Stimulated activated CD4-positive, alpha-beta T cell treated with anti-CD3 and anti-CD28 coated beads, TNF-alpha, amount 100 ng/mL, for 4 hours (primary cell): ENCODE results near the gene XRN1.

Experiments
- DNase-seq, 3 experiments: peaks; one replicate each; pipeline ENCODE4 v3.0.0-alpha.2; 2020; ENCODE audit warnings: low read depth in 3 of 3

XRN1 gene

DNA sequence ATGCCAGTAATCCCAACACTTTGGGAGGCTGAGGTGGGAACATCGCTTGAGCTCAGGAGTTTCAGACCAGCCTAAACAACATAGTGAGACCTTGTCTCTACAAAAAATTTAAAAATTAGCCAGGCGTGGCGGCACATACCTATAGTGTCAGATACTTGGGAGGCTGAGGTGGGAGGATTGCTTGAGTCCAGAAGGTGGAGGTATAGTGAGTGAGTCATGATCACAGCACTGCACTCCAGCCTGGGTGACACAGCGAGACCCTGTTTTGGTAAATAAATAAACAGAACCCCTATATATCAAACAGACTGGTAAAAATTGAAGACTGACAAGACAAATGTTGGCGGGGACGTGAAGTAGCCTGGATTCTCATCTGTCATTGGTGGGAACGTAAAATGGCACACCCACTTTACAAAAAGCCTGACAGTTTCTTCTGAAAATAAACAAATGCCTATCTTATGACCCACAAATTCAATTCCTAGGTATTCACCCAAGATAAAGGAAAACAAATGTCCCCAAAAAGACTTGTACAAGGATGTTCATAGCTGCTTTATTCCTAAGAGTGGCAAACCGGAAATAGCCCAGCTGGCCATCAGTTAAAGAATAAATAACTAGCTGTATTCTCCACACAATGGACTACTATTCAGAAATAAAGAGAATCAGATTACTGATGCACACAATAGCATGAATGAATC is 175.5 kb downstream of the XRN1 start:
- DNase-seq, result no peak

DNA sequence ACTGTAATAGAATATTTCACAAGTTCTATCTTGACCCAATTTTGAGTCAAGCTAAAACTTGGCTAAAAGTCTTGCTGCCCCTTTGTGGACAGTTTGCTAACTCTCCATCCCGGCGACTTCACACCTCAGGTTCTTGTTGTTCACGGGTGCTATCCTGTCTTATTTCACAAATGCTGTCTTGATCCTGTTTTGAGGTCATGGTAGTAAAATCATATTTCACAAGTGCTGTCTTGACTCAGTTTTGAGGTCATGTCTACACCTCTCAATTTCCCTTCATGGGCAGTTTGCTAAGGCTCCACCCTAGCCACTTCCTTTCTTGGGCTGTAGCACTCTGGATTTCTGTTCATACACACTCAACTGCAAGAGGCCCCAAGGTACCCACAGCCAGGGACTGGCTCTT is 177.4 kb downstream of the XRN1 start:
- peak in 1 of 3 experiments; percentile 2 for DNase-seq

DNA sequence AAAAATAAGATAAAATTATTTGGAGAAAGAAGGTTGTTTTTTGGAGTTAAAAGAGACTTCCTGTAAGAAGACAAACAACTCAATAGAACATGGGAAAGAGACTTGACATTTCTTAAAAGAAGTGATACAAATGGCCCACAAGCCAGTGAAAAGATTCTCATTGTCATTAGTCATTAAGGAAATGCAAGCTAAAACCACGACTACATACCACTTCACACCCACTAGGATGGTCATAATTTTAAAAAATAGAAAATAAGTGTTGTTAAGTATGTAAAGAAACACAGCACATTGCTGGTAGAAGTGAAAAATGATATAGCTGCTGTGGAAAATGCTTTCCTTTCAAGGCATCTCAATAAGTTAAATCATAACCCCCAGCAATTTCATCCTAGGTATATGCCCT is 178.1 kb downstream of the XRN1 start:
- no peak for DNase-seq

DNA sequence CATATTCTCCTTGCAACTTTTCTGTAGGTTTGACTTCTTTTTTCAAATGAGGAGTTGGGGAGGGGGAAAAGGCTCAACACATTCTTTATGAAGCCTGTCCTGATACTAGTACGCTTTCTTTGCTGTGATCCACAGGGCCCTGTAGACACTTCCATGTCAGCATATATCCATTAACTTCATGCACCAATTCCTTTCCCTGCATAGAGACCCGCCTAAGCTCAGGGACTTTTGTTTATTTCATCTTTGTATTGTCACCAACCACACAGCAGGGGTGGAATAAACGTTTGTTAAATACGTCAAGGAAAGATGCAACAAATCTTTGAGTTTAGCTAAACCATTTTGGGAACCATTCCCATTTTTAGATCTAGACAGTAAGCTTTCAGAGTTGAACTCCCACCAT is 179.4 kb downstream of the XRN1 start:
- no peak for DNase-seq

DNA sequence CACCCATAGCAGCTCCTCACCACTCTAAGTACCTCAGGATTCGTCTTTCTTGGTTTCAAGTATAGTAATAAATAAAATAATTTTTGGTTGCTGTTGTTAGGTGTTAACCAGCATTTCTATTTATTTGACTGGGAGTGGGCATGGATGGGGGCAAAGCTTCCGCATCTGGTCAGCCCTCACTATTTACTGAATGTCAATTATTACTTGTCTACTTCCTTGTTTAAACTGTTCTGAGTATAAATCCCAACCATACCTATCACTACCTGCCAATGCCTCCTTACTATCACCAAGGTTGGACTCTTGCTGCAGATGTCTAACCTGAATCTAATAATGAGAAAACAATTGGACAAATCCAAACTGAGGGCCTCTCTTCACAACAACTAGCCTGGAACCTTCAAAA is 180.6 kb downstream of the XRN1 start:
- no peak for DNase-seq

DNA sequence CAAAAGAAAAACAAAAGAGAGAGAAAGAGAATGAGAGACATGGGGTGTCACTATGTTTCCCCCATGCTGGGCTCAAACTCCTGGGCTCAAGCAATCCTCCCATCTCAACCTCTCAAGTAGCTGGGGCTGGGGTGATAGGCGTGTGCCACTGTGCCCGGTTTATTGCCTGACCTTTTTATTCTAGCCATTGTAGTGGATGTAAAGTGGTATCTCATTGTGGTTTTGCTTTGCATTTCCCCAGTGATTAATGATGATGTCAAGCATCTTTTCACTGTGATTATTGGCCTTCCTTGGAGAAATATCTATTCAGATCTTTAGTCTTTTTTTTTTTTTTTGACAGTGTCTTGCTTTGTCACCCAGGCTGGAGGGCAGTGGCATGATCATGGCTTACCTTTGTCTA is 184.7 kb downstream of the XRN1 start:
- no peak for DNase-seq

DNA sequence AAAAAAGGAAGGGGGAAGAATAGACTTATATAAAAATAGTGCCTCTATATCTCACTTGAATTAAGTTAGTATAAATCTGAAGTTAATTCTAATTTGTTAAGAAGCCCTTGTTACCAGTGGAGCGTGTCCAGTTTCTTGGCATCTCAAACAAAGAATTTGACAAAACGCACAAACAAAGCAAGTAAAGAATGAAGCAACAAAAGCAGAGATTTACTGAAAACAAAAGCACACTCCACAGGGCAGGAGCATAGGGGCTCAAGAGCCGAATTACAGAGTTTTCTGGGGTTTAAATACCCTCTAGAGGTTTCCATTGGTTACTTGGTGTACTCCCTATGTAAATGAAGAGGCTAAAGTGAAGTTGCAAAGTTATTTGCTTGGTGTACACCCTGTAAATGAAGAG is 188.5 kb downstream of the XRN1 start:
- DNase-seq, result no peak

DNA sequence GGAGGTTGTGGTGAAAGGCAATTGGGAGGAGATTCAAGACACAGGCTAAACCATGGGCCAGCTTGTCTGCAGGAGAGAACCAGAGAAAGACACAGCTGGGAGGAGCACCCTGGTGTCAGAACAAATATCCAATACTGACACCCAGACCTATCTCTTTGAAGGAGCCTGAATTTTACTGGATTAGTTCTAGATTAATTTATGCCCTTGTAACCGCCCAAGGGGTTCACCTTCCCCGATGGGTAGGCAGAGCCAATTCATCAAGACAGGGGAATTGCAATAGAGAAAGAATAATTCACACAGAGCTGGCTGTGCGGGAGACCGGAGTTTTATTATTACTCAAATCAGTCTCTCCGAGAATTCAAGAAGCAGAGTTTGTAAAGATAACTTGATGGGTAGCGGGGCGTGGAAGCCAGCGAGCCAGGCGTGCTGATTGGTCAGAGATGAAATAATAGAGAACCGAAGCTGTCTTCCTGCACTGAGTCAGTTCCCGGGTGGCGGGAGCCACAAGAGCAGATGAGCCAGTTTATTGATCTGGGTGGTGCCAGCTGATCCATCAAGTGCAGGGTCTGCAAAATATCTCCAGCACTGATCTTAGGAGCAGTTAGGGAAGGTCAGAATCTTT is 191.0 kb downstream of the XRN1 start:
- no peak for DNase-seq
